RWPE1 (cell line): ENCODE data around the gene PAX5.

ENCODE experiments used
- CTCF ChIA-PET: fragments of 350-600 bp; sonication (Branson Sonifier 250); formaldehyde crosslinking; extraction: SDS; loops from one replicate; lab custom pipeline; 2021; lab: Yijun Ruan, JAX
- POLR2A ChIA-PET: fragments of 400-600 bp; formaldehyde crosslinking; extraction: SDS; loops from one replicate; lab custom pipeline; 2020; ENCODE audit warnings: antibody characterized with exemption; ENCODE audit not compliant: low non-redundant PET; lab: Yijun Ruan, JAX
- DNase-seq: peaks from one replicate; pipeline ENCODE4 v3.0.0; 2012; ENCODE audit warnings: low spot score
- H3K27ac ChIP-seq: fragments of 450-650 bp; 2 replicates; pipeline ENCODE4 v1.5.1; 2017
- TF ChIP-seq, protein P1 (sequence below): fragments of 450-650 bp; conservative IDR thresholded peaks from 2 replicates; pipeline ENCODE4 v1.5.1; 2017; ENCODE audit warnings: low read depth, mild to moderate bottlenecking

PAX5 gene

DNA sequence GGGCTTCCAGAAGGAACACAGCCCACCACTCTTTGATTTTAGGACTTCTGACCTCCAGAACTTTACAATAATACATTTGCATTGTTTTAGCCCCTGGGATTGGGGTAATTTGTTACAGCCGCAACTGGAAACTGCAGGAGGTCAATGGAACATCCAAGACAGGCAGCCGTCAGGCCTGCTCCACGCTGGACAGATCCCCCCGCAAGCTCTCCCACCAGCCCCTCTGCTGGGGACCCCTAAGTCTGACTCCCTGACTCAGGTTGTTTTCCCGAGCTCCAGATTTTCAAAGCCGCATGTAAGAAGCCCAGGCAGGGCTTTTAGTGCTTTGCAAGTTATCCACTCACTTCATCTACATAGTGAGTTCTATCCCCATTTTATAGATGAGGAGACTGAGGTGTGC, 127.6 kb downstream of the PAX5 start:
- TF ChIP-seq, protein P1, sequence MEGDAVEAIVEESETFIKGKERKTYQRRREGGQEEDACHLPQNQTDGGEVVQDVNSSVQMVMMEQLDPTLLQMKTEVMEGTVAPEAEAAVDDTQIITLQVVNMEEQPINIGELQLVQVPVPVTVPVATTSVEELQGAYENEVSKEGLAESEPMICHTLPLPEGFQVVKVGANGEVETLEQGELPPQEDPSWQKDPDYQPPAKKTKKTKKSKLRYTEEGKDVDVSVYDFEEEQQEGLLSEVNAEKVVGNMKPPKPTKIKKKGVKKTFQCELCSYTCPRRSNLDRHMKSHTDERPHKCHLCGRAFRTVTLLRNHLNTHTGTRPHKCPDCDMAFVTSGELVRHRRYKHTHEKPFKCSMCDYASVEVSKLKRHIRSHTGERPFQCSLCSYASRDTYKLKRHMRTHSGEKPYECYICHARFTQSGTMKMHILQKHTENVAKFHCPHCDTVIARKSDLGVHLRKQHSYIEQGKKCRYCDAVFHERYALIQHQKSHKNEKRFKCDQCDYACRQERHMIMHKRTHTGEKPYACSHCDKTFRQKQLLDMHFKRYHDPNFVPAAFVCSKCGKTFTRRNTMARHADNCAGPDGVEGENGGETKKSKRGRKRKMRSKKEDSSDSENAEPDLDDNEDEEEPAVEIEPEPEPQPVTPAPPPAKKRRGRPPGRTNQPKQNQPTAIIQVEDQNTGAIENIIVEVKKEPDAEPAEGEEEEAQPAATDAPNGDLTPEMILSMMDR, result no peak
- CTCF ChIA-PET, result no interaction called here
- no peak overlapping the region for H3K27ac ChIP-seq
- POLR2A ChIA-PET, result no interaction called here
- DNase-seq, result no peak

DNA sequence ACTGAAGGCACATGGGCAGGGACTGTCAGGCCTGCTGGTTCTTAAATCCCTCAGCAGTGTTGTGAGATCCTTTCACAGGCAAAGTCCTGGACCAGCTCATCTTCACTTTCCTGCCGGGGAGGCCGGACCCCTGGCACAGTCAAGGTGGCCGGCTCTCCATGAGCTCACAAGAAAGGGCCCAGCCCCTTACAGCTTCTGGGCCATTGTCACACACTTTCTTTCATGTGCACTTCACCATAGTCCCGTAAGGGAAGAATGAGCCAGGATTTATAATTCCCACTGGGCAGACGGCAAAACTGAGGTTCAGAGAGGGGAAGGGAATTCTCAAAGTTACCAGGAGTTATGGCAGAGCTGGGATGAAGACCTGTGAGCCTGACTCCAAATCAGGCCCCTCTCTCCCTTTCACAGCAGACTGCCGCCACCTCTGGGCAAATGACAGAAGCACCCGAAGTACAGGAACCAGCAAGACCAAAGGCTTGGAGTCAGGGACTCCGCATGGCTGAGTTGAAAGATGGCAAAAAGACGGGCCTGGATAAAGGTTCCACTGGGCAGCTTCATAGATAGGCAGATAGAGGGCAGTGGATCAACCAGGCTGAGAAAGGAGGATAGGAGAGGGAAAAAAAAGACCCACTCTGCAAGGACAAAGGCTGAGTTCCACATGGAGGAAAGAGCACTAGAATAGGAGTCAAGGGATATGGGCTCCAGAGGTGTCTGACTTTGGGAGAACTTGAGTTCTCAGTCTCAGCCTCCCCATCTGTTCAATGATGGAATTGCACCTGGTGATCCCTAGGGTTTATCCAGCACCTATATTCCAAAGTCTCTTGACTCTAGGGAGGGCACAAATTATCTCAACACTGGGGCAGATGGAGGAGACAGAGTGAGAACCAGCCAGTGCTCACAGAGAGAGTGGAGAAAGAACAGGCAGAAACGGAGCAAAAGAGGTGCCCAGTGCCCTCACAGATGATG, 128.7 kb downstream of the PAX5 start:
- CTCF ChIA-PET, result interaction anchor here (0.5 to 0.6 kb wide), 2 partner anchors 32 to 502 kb away, joined by 3 to 12 read pairs; no protein-coding TSS in a partner anchor
- POLR2A ChIA-PET, result no interaction called here
- no peak for DNase-seq
- no peak overlapping the region for H3K27ac ChIP-seq
- TF ChIP-seq, protein P1, result no peak

DNA sequence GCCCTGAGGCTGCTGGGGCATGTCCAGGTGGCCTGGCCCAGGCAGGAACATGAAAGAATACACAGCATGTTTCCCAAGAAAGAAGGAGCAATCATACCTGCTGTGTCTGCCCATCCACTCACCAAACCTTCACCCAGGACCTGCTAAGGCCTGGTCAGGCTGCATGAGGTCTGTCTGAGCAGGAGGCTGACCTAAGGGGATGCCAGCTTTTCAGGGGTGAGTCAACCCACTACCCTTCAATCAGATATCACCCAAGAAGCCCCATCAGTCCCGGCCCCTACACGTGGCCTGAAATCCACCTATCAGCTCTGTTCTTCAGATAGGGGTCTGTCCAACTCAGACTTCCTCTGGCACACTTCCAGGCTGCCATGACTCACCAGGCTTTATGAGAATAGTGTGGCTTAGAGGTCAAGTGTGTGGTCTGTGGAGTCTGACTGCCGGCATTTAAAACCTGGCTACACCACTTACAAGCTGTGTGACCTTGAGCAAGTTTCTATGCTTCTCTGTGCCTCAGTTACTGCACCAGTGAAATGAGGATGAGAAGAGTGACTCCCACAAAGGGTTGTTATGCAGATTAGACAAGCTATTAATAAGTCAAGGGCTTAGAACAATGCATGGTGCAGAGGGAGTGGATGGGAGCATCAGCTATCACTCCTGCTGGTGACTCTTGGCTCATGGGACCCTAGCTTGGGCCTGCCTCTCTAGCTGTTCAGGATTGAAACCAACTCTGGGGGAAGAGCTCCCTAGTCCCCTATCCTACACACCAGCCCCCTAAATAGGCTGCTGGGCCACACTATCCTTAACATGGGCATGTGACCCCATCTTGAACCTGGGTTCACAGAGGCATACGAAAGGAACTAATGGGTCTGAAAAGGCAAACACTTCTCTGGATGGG, 130.3 kb downstream of the PAX5 start:
- CTCF ChIA-PET, result interaction anchor here (0.6 to 0.7 kb wide), 3 partner anchors 19 to 73 kb away, joined by 3 to 5 read pairs (median 4); no protein-coding TSS in a partner anchor
- DNase-seq, result peak; percentile 61
- POLR2A ChIA-PET, result no interaction called here

DNA sequence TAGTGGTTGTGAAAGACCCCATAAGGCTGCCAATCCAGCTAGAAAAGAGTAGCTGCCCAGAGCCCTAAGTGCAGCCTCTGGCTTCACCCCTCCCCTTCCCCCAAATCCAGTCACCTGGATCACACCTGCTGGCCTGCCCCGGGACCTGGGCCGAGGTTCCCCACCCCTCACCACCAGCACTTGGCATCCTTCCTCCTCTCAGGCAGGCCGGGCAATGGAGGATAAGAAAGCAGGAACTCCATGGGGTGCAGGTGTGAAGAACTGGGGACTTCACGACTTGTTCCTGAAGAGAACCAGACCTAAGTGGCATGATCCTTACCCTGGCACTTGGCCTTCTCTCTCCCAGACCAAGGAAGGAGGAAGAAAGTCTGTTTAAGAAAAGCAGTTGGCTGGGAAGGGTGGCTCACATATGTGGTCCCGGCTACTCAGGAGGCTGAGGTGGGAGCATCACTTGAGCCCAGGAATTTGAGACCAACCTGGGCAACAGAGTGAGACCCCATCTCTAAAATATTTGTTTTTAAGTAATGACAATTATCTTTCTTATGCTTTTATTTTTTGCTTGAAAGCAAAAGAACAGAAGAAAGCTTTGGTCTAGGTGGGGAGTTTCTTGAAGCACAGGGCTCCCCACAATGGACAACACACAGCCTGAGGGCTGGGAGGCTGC, 131.1 kb downstream of the PAX5 start:
- no peak for DNase-seq
- ChIA-PET POLR2A (no interaction called here), CTCF (interaction anchor here (0.6 kb wide), 1 partner anchor 74 kb away, joined by 3 read pairs; no protein-coding TSS in a partner anchor)
- TF ChIP-seq, protein P1, result no peak
- peak overlapping the region; percentile 16; the same call in 1 of the 2 replicates for H3K27ac ChIP-seq

More for the DNA sequence above, 130.3 kb downstream of the PAX5 start:
- TF ChIP-seq, protein P1, result no peak
- H3K27ac ChIP-seq, result peak overlapping the region; percentile 16; the same call in 1 of the 2 replicates

DNA sequence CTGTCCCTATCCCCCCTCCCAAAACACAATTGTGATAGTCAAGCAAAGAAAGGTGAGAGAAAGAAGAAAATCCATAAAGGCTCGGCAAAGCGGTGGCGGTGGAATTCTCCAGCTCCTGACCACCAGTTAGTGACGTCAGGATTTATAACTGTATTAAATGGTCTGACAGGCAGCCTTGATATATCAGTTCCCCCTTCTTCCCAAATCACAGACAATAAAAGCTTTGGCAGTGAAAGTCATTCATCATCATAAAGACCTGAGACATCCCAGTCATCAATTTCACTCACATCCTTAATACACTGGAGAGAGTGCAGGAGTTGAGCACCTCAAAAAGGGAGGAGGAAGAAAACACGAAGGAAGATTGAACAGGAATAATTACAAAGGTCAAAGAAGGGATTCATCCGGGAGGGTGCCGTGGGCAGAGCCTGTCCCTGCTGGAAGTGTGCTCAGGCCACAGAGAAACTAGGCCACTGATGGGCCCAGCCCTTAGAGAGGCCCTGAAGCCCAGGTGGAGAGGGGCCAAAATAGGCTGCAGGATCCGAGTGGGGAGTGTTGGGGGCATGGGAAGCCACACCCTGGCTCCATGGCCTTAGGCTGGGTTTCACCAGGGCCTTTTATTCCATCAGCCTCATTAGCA, 131.9 kb downstream of the PAX5 start:
- H3K27ac ChIP-seq, result no peak overlapping the region
- POLR2A ChIA-PET, result no interaction called here
- CTCF ChIA-PET, result no interaction called here
- TF ChIP-seq, protein P1, result no peak
- DNase-seq, result no peak
